Embryonic facial prominence (tissue), 1 donor: Measurements from ENCODE around the gene DHX30.
"Not testable (repeated sequence)": the region's sequence is repeated elsewhere in the genome, so short reads cannot be mapped to it uniquely, and the experiment has no call there.

Experiments
- DNase-seq: peaks from one replicate; pipeline ENCODE4 v3.0.0-alpha.2; 2016; ENCODE audit errors: extremely low spot score

The DHX30 gene

GRCh38 chr3:47877719-47878118, 74.8 kb downstream of the DHX30 start:
- no peak for DNase-seq

GRCh38 chr3:47882338-47882737, 79.4 kb downstream of the DHX30 start:
- no peak for DNase-seq

GRCh38 chr3:47884603-47885002, 81.7 kb downstream of the DHX30 start:
- DNase-seq = no peak

- no peak for DNase-seq
Measured at GRCh38 chr3:47885168-47885567, 82.2 kb downstream of the DHX30 start.

GRCh38 chr3:47887991-47888390, 85.1 kb downstream of the DHX30 start:
- not testable (repeated sequence) for DNase-seq

- DNase-seq = no peak
Measured at GRCh38 chr3:47888986-47889757, 86.2 kb downstream of the DHX30 start.

GRCh38 chr3:47890126-47890827, 87.3 kb downstream of the DHX30 start:
- DNase-seq = no peak

- DNase-seq = no peak
Measured at GRCh38 chr3:47890828-47891612, 88.1 kb downstream of the DHX30 start.

GRCh38 chr3:47891613-47892005, 88.7 kb downstream of the DHX30 start:
- no peak for DNase-seq

GRCh38 chr3:47892286-47893040, 89.5 kb downstream of the DHX30 start:
- DNase-seq = no peak

GRCh38 chr3:47895241-47895640, 92.3 kb downstream of the DHX30 start:
- no peak for DNase-seq

GRCh38 chr3:47896736-47897135, 93.8 kb downstream of the DHX30 start:
- DNase-seq = no peak

- no peak for DNase-seq
Measured at GRCh38 chr3:47897954-47898353, 95.0 kb downstream of the DHX30 start.

- peak; percentile 9 for DNase-seq
Measured at GRCh38 chr3:47899495-47900108, 96.7 kb downstream of the DHX30 start.
